ENCODE data around the gene CCDC13.

Gene CCDC13

GRCh38 chr3:42799376-42799775 lies 26.3 kb upstream of the CCDC13 start:
- DNase-seq (ENCODE audit: low read depth): no peak

GRCh38 chr3:42796332-42796885 lies 23.4 kb upstream of the CCDC13 start:
- DNase-seq (ENCODE audit: low read depth): no peak

- DNase-seq (ENCODE audit: low read depth): no peak
These were observed 22.6 kb upstream of the CCDC13 start for GRCh38 chr3:42795621-42796181.

- DNase-seq (ENCODE audit: low read depth): no peak
These were observed 17.7 kb upstream of the CCDC13 start for GRCh38 chr3:42790714-42791229.

- DNase-seq (ENCODE audit: low read depth): no peak
These were observed 13.6 kb upstream of the CCDC13 start for GRCh38 chr3:42786631-42787030.

- DNase-seq (ENCODE audit: low read depth): no peak
These were observed 13.2 kb upstream of the CCDC13 start for GRCh38 chr3:42786212-42786611.

GRCh38 chr3:42780892-42781700 lies 8.0 kb upstream of the CCDC13 start:
- DNase-seq (ENCODE audit: low read depth): peak; percentile 73

- DNase-seq (ENCODE audit: low read depth): no peak
These were observed 7.3 kb upstream of the CCDC13 start for GRCh38 chr3:42780398-42780797.

GRCh38 chr3:42778644-42779043 lies 5.6 kb upstream of the CCDC13 start:
- DNase-seq (ENCODE audit: low read depth): peak; percentile 62

GRCh38 chr3:42773409-42773751 lies 327 bp upstream of the CCDC13 start:
- no peak for DNase-seq (ENCODE audit: low read depth)

- DNase-seq (ENCODE audit: low read depth): no peak
These were observed 1.8 kb downstream of the CCDC13 start for GRCh38 chr3:42771271-42771670.

- no peak for DNase-seq (ENCODE audit: low read depth)
These were observed 3.4 kb downstream of the CCDC13 start for GRCh38 chr3:42769477-42770131.

GRCh38 chr3:42764561-42765295 lies 8.3 kb downstream of the CCDC13 start:
- no peak for DNase-seq (ENCODE audit: low read depth)

- DNase-seq (ENCODE audit: low read depth): no peak
These were observed 8.9 kb downstream of the CCDC13 start for GRCh38 chr3:42764115-42764514.

GRCh38 chr3:42763021-42763420 lies 10.0 kb downstream of the CCDC13 start:
- DNase-seq (ENCODE audit: low read depth): peak; percentile 26

GRCh38 chr3:42762046-42762724 lies 10.9 kb downstream of the CCDC13 start:
- DNase-seq (ENCODE audit: low read depth): no peak

GRCh38 chr3:42758126-42758525 lies 14.9 kb downstream of the CCDC13 start:
- DNase-seq (ENCODE audit: low read depth): no peak

GRCh38 chr3:42756681-42757213 lies 16.3 kb downstream of the CCDC13 start:
- DNase-seq (ENCODE audit: low read depth): no peak

- peak; percentile 40 for DNase-seq (ENCODE audit: low read depth)
These were observed 17.1 kb downstream of the CCDC13 start for GRCh38 chr3:42755681-42756578.

GRCh38 chr3:42753757-42754156 lies 19.3 kb downstream of the CCDC13 start:
- no peak for DNase-seq (ENCODE audit: low read depth)
